Muscle layer of duodenum (tissue), 2 donors: Measurements from ENCODE around the gene DNAH3.
"Not testable (repeated sequence)": the region's sequence is repeated elsewhere in the genome, so short reads cannot be mapped to it uniquely, and the experiment has no call there.

ENCODE experiments used
- H3K27ac ChIP-seq: one replicate; pipeline ENCODE4 v1.7.0; 2013; ENCODE audit warnings: mild to moderate bottlenecking, low read length
- H3K27me3 ChIP-seq: one replicate; pipeline ENCODE4 v1.7.0; 2013; ENCODE audit warnings: low read depth, mild to moderate bottlenecking, control low read depth, low read length
- H3K36me3 ChIP-seq, 2 donors: one replicate each; pipeline ENCODE4 v1.7.0; 2013; ENCODE audit warnings: low read length in 2 of 2, control low read depth in 1 of 2, mild to moderate bottlenecking in 1 of 2; ENCODE audit not compliant: insufficient read depth in 2 of 2, control insufficient read depth in 1 of 2
- H3K4me1 ChIP-seq, 2 donors: one replicate each; pipeline ENCODE4 v1.7.0; 2013; ENCODE audit warnings: low read length in 2 of 2, mild to moderate bottlenecking in 2 of 2, control low read depth in 1 of 2, moderate library complexity in 1 of 2; ENCODE audit not compliant: insufficient read depth in 2 of 2, control insufficient read depth in 1 of 2
- H3K4me3 ChIP-seq, 2 donors: one replicate each; pipeline ENCODE4 v1.7.0; 2013; ENCODE audit warnings: low read length in 2 of 2, low read depth in 1 of 2, mild to moderate bottlenecking in 1 of 2
- H3K9me3 ChIP-seq, 2 donors: one replicate each; pipeline ENCODE4 v1.7.0; 2013; ENCODE audit warnings: low read length in 2 of 2, control low read depth in 1 of 2, mild to moderate bottlenecking in 1 of 2; ENCODE audit not compliant: control insufficient read depth in 1 of 2
- donor health status: healthy.

Gene DNAH3, protein sequence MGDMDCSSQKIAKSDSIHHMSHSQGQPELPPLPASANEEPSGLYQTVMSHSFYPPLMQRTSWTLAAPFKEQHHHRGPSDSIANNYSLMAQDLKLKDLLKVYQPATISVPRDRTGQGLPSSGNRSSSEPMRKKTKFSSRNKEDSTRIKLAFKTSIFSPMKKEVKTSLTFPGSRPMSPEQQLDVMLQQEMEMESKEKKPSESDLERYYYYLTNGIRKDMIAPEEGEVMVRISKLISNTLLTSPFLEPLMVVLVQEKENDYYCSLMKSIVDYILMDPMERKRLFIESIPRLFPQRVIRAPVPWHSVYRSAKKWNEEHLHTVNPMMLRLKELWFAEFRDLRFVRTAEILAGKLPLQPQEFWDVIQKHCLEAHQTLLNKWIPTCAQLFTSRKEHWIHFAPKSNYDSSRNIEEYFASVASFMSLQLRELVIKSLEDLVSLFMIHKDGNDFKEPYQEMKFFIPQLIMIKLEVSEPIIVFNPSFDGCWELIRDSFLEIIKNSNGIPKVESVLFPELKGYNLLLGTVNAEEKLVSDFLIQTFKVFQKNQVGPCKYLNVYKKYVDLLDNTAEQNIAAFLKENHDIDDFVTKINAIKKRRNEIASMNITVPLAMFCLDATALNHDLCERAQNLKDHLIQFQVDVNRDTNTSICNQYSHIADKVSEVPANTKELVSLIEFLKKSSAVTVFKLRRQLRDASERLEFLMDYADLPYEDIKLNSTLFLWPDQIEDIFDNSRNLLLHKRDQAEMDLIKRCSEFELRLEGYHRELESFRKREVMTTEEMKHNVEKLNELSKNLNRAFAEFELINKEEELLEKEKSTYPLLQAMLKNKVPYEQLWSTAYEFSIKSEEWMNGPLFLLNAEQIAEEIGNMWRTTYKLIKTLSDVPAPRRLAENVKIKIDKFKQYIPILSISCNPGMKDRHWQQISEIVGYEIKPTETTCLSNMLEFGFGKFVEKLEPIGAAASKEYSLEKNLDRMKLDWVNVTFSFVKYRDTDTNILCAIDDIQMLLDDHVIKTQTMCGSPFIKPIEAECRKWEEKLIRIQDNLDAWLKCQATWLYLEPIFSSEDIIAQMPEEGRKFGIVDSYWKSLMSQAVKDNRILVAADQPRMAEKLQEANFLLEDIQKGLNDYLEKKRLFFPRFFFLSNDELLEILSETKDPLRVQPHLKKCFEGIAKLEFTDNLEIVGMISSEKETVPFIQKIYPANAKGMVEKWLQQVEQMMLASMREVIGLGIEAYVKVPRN (N-terminal part only)

DNA sequence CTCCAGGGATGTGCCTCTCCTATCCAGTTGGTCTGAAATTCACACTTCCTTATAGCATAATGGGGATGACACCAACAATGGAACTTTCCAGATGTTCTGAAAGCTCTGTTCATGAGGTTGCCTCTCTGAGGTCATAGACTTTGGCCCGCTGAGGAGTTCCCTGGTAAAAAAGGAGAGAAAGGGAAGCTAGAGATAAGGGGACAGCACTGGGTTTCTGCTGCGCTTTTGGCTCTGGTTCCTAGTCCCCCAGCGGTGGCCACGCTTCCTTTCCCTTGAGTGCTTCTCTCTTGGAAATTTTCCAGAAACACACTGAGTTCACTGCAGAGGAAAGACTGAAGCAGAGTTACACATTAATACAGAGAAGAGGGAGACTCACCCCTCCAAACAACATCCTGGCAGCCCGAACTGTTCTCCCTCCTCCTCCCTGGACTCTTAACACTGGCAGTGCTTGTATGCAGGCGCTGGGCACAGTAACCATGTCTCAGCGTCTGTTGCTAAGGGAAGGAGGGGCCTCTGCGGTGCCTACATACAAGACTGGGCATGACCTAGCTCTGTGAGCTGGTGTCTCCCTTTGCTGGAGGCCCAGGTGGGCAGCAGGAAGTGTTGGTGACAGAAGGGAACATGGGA, at the start of gene DNAH3:
Gene DNAH3 (minus strand): TSS at position 472 of the 627 bp plus-strand sequence. CDS start 527 bp downstream, outside the sequence.
- Histone ChIP-seq H3K27ac (no peak within 1 kb of the TSS), H3K9me3 (no peaks in the 10 kb centered on the region), H3K4me3 (no peak within 1 kb of the TSS), H3K27me3 (no peaks in the 10 kb centered on the region), H3K4me1 (peaks cover 3 to 5% of the 10 kb centered on the region in 2 donors), H3K36me3 (no peaks in the 10 kb centered on the region)

DNA sequence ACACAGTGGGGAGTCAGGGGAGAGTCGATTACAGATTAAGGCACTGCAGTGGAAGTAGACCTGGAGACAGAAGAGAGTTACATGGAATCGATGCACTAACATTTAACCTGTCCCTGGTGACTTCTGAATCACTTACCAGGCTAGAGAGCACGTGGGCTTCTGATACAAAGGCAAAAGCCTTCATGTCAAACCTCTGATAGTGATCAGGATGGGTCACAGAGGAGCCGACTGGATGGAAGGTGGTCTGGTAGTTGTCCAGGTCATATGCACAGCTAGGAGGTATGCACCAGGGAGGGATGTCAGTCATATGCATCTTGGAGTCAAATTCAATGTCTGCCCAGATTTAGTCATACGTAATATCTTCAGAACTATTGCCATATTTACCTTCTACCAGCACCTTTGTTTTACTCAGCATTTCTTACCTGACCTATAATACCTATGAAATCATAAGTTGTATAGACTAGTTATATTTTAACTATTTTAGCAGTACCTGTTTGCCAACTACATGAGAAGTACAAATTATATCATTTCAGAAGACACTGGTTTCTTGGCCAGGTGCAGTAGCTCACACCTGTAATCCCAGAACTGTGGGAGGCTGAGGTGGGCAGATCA, 49.1 kb upstream of the DNAH3 start:
- no peak overlapping the region for H3K4me3 ChIP-seq
- no peak overlapping the region for H3K27ac ChIP-seq
- no peaks in the 10 kb centered on the region for H3K9me3 ChIP-seq
- no peaks in the 10 kb centered on the region for H3K27me3 ChIP-seq
- no peaks in the 10 kb centered on the region for H3K4me1 ChIP-seq
- no peaks in the 10 kb centered on the region for H3K36me3 ChIP-seq

DNA sequence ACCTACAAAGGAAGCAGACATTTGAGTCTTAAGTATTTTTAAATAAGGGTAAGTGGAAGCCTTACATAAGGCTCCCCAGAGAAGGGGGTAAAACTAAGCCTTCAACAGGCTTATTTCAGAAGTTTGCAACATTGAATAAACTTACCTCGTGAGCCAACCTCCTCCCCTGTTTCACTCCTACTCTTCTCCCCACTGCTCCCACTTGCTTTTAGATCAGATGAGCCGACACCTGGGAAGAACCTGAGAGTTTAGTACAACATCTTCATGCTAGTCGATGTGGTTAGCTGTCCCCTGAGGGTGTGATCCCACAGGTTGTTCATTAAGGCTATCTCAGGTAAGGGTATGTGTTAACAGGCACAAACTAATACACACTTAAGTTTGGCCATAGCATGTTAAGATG, 47.0 kb upstream of the DNAH3 start:
- Histone ChIP-seq H3K4me3 (no peak overlapping the region), H3K9me3 (no peaks in the 10 kb centered on the region), H3K36me3 (no peaks in the 10 kb centered on the region), H3K27ac (no peak overlapping the region), H3K27me3 (no peaks in the 10 kb centered on the region), H3K4me1 (no peaks in the 10 kb centered on the region)

DNA sequence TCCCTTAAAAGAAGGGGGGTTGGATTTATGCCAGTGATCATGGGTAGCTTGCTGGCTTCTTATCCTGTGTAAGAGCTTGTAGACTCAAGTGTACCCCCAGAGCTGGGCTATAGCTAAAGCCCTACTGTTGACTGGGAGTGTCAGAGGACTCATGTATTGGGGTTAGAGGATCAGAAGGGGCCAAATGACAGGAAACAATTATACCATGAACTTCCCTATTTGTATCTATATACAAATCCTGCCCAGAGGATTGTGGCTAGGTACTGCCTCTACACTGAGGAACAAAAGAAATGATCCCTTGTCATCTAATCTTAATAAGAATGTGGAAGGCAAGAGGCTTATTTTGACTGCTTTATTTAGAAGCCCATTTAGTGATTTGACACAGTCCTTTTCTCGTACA, 46.5 kb upstream of the DNAH3 start:
- Histone ChIP-seq H3K4me1 (no peaks in the 10 kb centered on the region), H3K9me3 (no peaks in the 10 kb centered on the region), H3K27me3 (no peaks in the 10 kb centered on the region), H3K27ac (no peak overlapping the region), H3K4me3 (no peak overlapping the region), H3K36me3 (no peaks in the 10 kb centered on the region)

DNA sequence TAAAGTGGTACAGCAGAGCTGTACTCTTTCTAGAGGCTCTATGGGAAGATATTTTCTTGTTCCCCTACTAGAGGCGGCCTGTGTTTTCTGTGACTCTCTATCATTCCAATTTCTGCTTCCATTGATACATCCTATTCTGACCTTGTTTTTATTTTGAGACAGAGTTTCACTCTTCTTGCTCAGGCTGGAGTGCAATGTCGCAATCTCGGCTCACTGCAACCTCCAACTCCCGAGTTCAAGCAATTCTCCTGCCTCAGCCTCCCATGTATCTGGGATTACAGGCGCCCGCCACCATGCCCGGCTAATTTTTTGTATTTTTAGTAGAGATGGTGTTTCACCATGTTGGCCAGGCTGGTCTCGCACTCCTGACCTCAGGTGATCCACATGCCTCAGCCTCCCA, 44.7 kb upstream of the DNAH3 start:
- H3K9me3 ChIP-seq, H3K36me3 ChIP-seq, H3K4me1 ChIP-seq, H3K27ac ChIP-seq, H3K27me3 ChIP-seq, H3K4me3 ChIP-seq: not testable (repeated sequence)

DNA sequence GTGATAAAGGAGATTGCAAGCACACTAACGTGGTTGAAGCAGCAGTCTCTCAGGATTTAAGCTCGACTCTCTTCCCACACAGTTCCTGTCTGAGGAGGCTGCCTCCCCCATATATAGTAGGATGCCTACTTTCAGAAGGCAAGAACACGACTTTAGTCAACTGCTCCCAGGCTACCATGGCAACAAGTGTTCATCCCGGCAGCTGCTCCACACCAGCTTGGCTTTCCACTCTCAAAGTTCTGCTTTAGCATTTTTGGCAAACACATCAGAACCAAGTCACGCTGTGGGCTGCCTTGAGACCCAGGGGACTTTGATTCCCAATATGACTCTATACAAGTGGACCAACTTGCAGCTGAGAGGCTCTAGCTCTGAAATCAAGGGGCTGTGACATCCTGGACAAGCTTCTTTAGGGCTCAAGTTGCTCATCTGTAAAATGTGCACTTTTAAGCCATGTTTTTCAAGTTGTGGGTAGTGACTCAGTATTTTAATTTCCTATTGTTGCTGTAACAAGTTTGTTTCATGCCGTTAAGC, 44.2 kb upstream of the DNAH3 start:
- no peaks in the 10 kb centered on the region for H3K27me3 ChIP-seq
- no peak overlapping the region for H3K27ac ChIP-seq
- no peaks in the 10 kb centered on the region for H3K9me3 ChIP-seq

DNA sequence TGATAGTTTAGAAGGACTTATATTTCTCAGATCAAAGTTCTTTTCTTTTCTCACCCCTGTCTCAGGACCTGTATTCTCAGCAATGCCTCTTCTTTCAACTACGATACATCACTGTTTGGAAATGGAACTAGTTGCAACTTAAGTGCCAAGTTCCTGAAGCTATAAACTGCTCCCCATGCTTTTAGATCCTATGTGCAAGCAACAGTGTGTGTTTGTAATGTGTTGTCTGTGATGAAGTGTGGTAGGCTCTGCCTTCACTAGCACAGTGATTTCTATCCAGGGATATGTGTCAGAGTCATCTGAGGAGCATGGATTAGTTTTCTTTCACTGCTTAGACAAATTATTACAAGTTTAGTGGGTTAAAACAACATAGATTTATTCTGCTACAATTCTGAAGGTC, 42.3 kb upstream of the DNAH3 start:
- no peaks in the 10 kb centered on the region for H3K9me3 ChIP-seq
- H3K27me3 ChIP-seq: no peaks in the 10 kb centered on the region
- H3K36me3 ChIP-seq: no peaks in the 10 kb centered on the region
- no peak overlapping the region for H3K4me3 ChIP-seq
- H3K27ac ChIP-seq: no peak overlapping the region
- peaks cover 0 to 5% of the 10 kb centered on the region in 2 donors for H3K4me1 ChIP-seq

More for the DNA sequence above, 44.2 kb upstream of the DNAH3 start:
- H3K4me1 ChIP-seq: no peaks in the 10 kb centered on the region
- H3K4me3 ChIP-seq: no peak overlapping the region
- H3K36me3 ChIP-seq: no peaks in the 10 kb centered on the region

DNA sequence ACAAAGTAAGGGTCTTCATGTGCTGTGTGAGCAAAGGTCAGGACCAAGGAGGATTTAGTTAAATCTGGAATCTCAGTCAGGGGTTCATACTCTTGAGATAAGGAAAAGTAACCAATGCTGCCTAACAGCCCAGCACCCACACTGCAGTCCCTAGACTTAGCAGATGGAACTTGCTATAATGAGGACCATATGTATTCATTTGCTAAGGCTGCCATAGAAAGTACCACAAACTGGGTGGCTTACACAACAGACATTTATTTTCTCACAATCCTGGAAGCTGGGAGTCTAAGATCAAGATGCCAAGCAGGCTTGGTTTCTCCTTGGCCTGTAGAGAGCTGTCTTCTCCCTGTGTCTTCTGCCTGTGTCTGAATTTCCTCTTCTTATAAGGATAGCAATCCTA, 40.0 kb upstream of the DNAH3 start:
- Histone ChIP-seq H3K36me3 (no peaks in the 10 kb centered on the region), H3K9me3 (no peaks in the 10 kb centered on the region), H3K4me1 (peaks cover 0 to 5% of the 10 kb centered on the region in 2 donors), H3K27ac (no peak overlapping the region), H3K27me3 (no peaks in the 10 kb centered on the region), H3K4me3 (no peak overlapping the region)

DNA sequence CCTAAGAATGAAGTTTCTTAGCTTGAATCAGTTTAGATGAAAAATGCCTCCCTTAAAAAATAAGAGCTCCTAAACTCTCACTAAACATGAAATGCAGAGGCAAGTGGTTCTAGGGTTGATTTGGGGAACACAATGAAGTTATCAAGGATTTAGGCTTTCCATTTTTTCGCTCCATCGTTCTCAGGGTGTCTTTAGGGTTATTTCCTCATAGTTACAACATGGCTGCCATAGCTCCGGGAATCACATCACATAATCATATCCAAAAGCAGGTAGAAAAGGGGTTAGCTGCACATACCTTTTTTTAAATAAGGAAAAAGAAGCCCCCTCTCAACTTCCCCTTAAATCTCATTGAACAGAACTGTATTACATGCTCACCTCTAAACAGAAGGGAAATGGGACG, 39.4 kb upstream of the DNAH3 start:
- Histone ChIP-seq H3K9me3 (no peaks in the 10 kb centered on the region), H3K27ac (no peak overlapping the region), H3K36me3 (no peaks in the 10 kb centered on the region), H3K4me1 (peaks cover 0 to 5% of the 10 kb centered on the region in 2 donors), H3K27me3 (no peaks in the 10 kb centered on the region), H3K4me3 (no peak overlapping the region)

DNA sequence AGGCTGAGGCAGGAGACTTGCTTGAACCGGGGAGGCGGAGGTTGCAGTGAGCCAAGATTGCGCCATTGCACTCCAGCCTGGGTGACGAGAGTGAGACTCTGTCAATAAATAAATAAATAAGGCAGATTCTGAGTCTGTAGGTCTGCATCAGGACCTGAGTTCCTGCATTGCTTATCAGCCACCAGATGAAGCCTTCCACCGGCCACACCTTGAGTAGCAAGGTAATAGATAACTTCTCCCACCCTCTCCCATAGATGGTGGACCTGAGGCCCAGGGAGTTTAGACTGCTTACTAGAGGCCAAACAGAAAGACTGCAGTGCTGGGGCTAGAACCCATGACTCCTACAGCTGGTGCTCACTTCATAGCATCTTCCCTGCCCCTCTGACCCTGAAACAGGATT, 38.7 kb upstream of the DNAH3 start:
- H3K27me3 ChIP-seq: no peaks in the 10 kb centered on the region
- no peak overlapping the region for H3K27ac ChIP-seq
- no peak overlapping the region for H3K4me3 ChIP-seq
- no peaks in the 10 kb centered on the region for H3K36me3 ChIP-seq
- peaks cover 0 to 5% of the 10 kb centered on the region in 2 donors for H3K4me1 ChIP-seq
- no peaks in the 10 kb centered on the region for H3K9me3 ChIP-seq
